H1 (cell line): Measurements from ENCODE around the gene DTX3. TPM values are rescaled to one million over a fixed set of nuclear protein-coding genes. Genes with fewer than 3 reads are reported as not detected.

ENCODE experiments used
- CTCF ChIA-PET: fragments of 300-600 bp; sonication (Branson Sonifier 250); formaldehyde crosslinking; loops from one replicate; lab custom pipeline; 2021; ENCODE audit not compliant: partially characterized antibody; lab: Charles Lee
- POLR2A ChIA-PET: fragments of 300-600 bp; sonication (Branson Sonifier 250); formaldehyde crosslinking; loops from one replicate; lab custom pipeline; 2021; ENCODE audit warnings: inconsistent platforms; ENCODE audit not compliant: partially characterized antibody; lab: Charles Lee
- DNase-seq, 2 experiments: peaks; one replicate each; pipeline versions ENCODE4 v3.0.0 to v3.0.0-alpha.2; 2010 to 2022; ENCODE audit warnings: low spot score in 2 of 2, low read depth in 1 of 2, mixed read lengths in 1 of 2
- FAIRE-seq: peaks from 2 replicates; lab custom pipeline; 2011; peaks lifted over from hg19 to GRCh38; lab: Jason Lieb, UNC
- H2AFZ ChIP-seq: 2 replicates; pipeline ENCODE4 v1.8.1; 2012; ENCODE audit warnings: low read length, inconsistent platforms
- H2AK5ac ChIP-seq: 2 replicates; pipeline ENCODE4 v1.6.1; 2013; ENCODE audit warnings: low read depth, low read length
- H2BK120ac ChIP-seq: replicated peaks from 2 replicates; pipeline ENCODE3; 2013; ENCODE audit warnings: low read depth, low read length, inconsistent platforms
- H2BK12ac ChIP-seq: 2 replicates; pipeline ENCODE4 v1.6.1; 2013; ENCODE audit warnings: low read depth, low read length
- H2BK15ac ChIP-seq: 2 replicates; pipeline ENCODE4 v1.6.1; 2013; ENCODE audit warnings: low read length
- H2BK20ac ChIP-seq: 2 replicates; pipeline ENCODE4 v1.6.1; 2013; ENCODE audit warnings: low read length
- H2BK5ac ChIP-seq: 2 replicates; pipeline ENCODE4 v1.6.1; 2013; ENCODE audit warnings: low read depth, low read length
- H3K14ac ChIP-seq: 2 replicates; pipeline ENCODE4 v1.6.1; 2013; ENCODE audit warnings: inconsistent platforms; ENCODE audit not compliant: insufficient read length
- H3K18ac ChIP-seq: 2 replicates; pipeline ENCODE4 v1.6.1; 2013; ENCODE audit warnings: low read length; ENCODE audit errors: extremely low read depth
- H3K23ac ChIP-seq: 2 replicates; pipeline ENCODE4 v1.6.1; 2013; ENCODE audit warnings: inconsistent platforms; ENCODE audit not compliant: insufficient read length
- H3K23me2 ChIP-seq: 2 replicates; pipeline ENCODE4 v1.6.1; 2013; ENCODE audit warnings: low read depth, low read length
- H3K27ac ChIP-seq: 2 replicates; pipeline ENCODE4 v1.6.1; 2011; ENCODE audit warnings: low read depth, low read length, inconsistent platforms
- H3K27me3 ChIP-seq, 4 experiments: replicated peaks in 1 of 4; 1 replicate in 1 of 4; 2 replicates in 3 of 4; pipeline versions ENCODE4 v1.6.1 to v1.8.1; 2011 to 2013; ENCODE audit warnings: low read length in 3 of 4, mild to moderate bottlenecking in 3 of 4, inconsistent platforms in 2 of 4, mixed read lengths in 2 of 4, moderate library complexity in 1 of 4; ENCODE audit not compliant: control insufficient read depth in 3 of 4, insufficient read depth in 3 of 4; ENCODE audit errors: extremely low read depth in 1 of 4
- H3K36me3 ChIP-seq, 4 experiments: 2 replicates each; pipeline versions ENCODE4 v1.6.1 to v1.8.1; 2011 to 2013; ENCODE audit warnings: mild to moderate bottlenecking in 4 of 4, low read length in 3 of 4, moderate library complexity in 2 of 4, control low read depth in 1 of 4, inconsistent platforms in 1 of 4; ENCODE audit not compliant: insufficient read depth in 4 of 4, control insufficient read depth in 2 of 4
- H3K4ac ChIP-seq: replicated peaks from 2 replicates; pipeline ENCODE3; 2013; ENCODE audit warnings: low read length, low read depth, mixed read lengths, inconsistent platforms; ENCODE audit not compliant: insufficient read length
- H3K4me1 ChIP-seq, 4 experiments: replicated peaks in 1 of 4; 1 replicate in 1 of 4; 2 replicates in 3 of 4; pipeline versions ENCODE4 v1.6.1 to v1.8.1; 2011 to 2013; ENCODE audit warnings: low read length in 3 of 4, inconsistent platforms in 2 of 4, mixed read lengths in 1 of 4; ENCODE audit not compliant: insufficient read depth in 4 of 4, control insufficient read depth in 3 of 4
- H3K4me2 ChIP-seq, 2 experiments: 2 replicates each; pipeline versions ENCODE4 v1.6.1 to v1.8.1; 2011 to 2013; ENCODE audit warnings: low read depth in 2 of 2, low read length in 2 of 2, control low read depth in 1 of 2, inconsistent platforms in 1 of 2, mild to moderate bottlenecking in 1 of 2; ENCODE audit not compliant: insufficient read depth in 1 of 2
- H3K4me3 ChIP-seq, 4 experiments: fragments of 200-600, 300-600 bp in 1 of 4; sonication (generic), shearing (Covaris generic), sonication (Bioruptor Twin) in 1 of 4; 2 replicates each; pipeline versions ENCODE4 v1.5.1 to v1.8.1; 2011 to 2016; ENCODE audit warnings: low read length in 4 of 4, low read depth in 3 of 4, control low read depth in 2 of 4, inconsistent platforms in 2 of 4, mild to moderate bottlenecking in 2 of 4, mixed read lengths in 1 of 4, moderate library complexity in 1 of 4; ENCODE audit not compliant: insufficient read depth in 2 of 4; ENCODE audit errors: extremely low read depth in 1 of 4
- H3K56ac ChIP-seq: replicated peaks from 2 replicates; pipeline ENCODE3; 2013; ENCODE audit warnings: low read depth, mild to moderate bottlenecking, mixed read lengths, low read length, inconsistent platforms; ENCODE audit not compliant: insufficient read length
- H3K79me1 ChIP-seq: 2 replicates; pipeline ENCODE4 v1.6.1; 2013; ENCODE audit warnings: low read depth, low read length, control low read depth
- H3K79me2 ChIP-seq, 2 experiments: 2 replicates each; pipeline versions ENCODE4 v1.6.1 to v1.8.1; 2012 to 2013; ENCODE audit warnings: low read length in 2 of 2, mild to moderate bottlenecking in 2 of 2, inconsistent platforms in 1 of 2; ENCODE audit not compliant: insufficient read depth in 2 of 2, control insufficient read depth in 1 of 2
- H3K9ac ChIP-seq, 4 experiments: replicated peaks in 1 of 4; 1 replicate in 1 of 4; 2 replicates in 3 of 4; pipeline versions ENCODE4 v1.6.1 to v1.8.1; 2011 to 2013; ENCODE audit warnings: low read depth in 3 of 4, low read length in 3 of 4, control low read depth in 2 of 4, mild to moderate bottlenecking in 2 of 4, moderate library complexity in 2 of 4, inconsistent platforms in 1 of 4; ENCODE audit errors: extremely low read depth in 1 of 4
- H3K9me3 ChIP-seq, 2 experiments: 2 replicates each; pipeline versions ENCODE4 v1.6.1 to v1.8.1; 2012 to 2013; ENCODE audit warnings: mild to moderate bottlenecking in 2 of 2, moderate library complexity in 2 of 2, control low read depth in 1 of 2, inconsistent platforms in 1 of 2, low read depth in 1 of 2, low read length in 1 of 2, mixed read lengths in 1 of 2; ENCODE audit not compliant: insufficient read depth in 2 of 2
- H4K20me1 ChIP-seq, 2 experiments: replicated peaks in 1 of 2; 2 replicates each; pipeline versions ENCODE3 to v1.8.1; 2011 to 2013; ENCODE audit warnings: inconsistent platforms in 2 of 2, low read length in 2 of 2, mild to moderate bottlenecking in 1 of 2; ENCODE audit not compliant: insufficient read depth in 2 of 2, control insufficient read depth in 1 of 2
- H4K5ac ChIP-seq: 2 replicates; pipeline ENCODE4 v1.6.1; 2013; ENCODE audit warnings: low read length, low read depth, mixed read lengths, inconsistent platforms; ENCODE audit not compliant: insufficient read length
- H4K8ac ChIP-seq: 2 replicates; pipeline ENCODE4 v1.8.0; 2013; ENCODE audit warnings: mild to moderate bottlenecking, moderate library complexity, low read length, inconsistent platforms; ENCODE audit not compliant: insufficient read depth; ENCODE audit errors: extremely low read depth
- H4K91ac ChIP-seq: replicated peaks from 2 replicates; pipeline ENCODE3; 2013; ENCODE audit warnings: low read length, mixed read lengths, inconsistent platforms; ENCODE audit not compliant: insufficient read length
- ATF2 ChIP-seq: IDR thresholded peaks from 2 replicates; pipeline ENCODE4 v1.6.1; 2012; ENCODE audit warnings: low read length, inconsistent platforms
- CBX5 ChIP-seq: fragments of 300-800, 300-1000 bp; sonication (generic); IDR thresholded peaks from 2 replicates; pipeline ENCODE4 v1.7.1; 2016; ENCODE audit warnings: antibody characterized with exemption, low read length, low read depth
- CTBP2 ChIP-seq: IDR thresholded peaks from 2 replicates; pipeline ENCODE4 v1.7.0; 2011; ENCODE audit warnings: borderline replicate concordance, mild to moderate bottlenecking, moderate library complexity, mixed read lengths, low read length; ENCODE audit not compliant: insufficient read depth, insufficient read length
- EP300 ChIP-seq, 2 experiments: IDR thresholded peaks; 1 replicate in 1 of 2; 2 replicates in 1 of 2; pipeline ENCODE4 v1.6.1; 2011 to 2012; ENCODE audit warnings: low read depth in 2 of 2, low read length in 2 of 2, mild to moderate bottlenecking in 2 of 2, borderline replicate concordance in 1 of 2, inconsistent platforms in 1 of 2, moderate library complexity in 1 of 2
- KDM4A ChIP-seq: IDR thresholded peaks from one replicate; pipeline ENCODE4 v1.7.1; 2012; ENCODE audit warnings: low read depth, mild to moderate bottlenecking, moderate library complexity, low read length, inconsistent platforms; ENCODE audit not compliant: severe bottlenecking
- NRF1 ChIP-seq: IDR thresholded peaks from 2 replicates; pipeline ENCODE4 v1.6.1; 2011; ENCODE audit warnings: mild to moderate bottlenecking, low read depth, low read length, improper control_type of control experiment
- RBBP5 ChIP-seq: IDR thresholded peaks from 2 replicates; pipeline ENCODE4 v1.7.1; 2012; ENCODE audit warnings: low read depth, mild to moderate bottlenecking, inconsistent platforms, low read length, moderate library complexity, borderline replicate concordance
- RFX5 ChIP-seq: IDR thresholded peaks from 2 replicates; pipeline ENCODE4 v1.6.1; 2011; ENCODE audit warnings: low read depth, low read length, improper control_type of control experiment, borderline replicate concordance
- SP1 ChIP-seq: IDR thresholded peaks from 2 replicates; pipeline ENCODE4 v1.6.1; 2011; ENCODE audit warnings: low read depth, low read length
- TEAD4 ChIP-seq: IDR thresholded peaks from 2 replicates; pipeline ENCODE4 v1.6.1; 2012; ENCODE audit warnings: low read depth, low read length, inconsistent platforms, mixed read lengths
- WGBS, 2 experiments: shearing (Covaris generic) in 1 of 2; methylation state at CpG; one replicate each; pipeline versions ENCODE4 v1.1.6 to v1.1.7; 2013 to 2015; ENCODE audit warnings: low lambda C conversion rate in 2 of 2, mixed read lengths in 2 of 2, inconsistent platforms in 1 of 2, low coverage in 1 of 2, missing lambda C conversion rate in 1 of 2; ENCODE audit not compliant: insufficient replicate concordance in 2 of 2, insufficient coverage in 1 of 2, insufficient read length in 1 of 2; ENCODE audit errors: extremely low coverage in 1 of 2, missing lambda C conversion rate in 1 of 2; 5-methylcytosine and 5-hydroxymethylcytosine counted together
- polyA plus RNA-seq, 7 experiments: library from polyadenylated mRNA; depleted of rRNA in 3 of 7; stranded (reverse) in 5 of 7; unstranded in 2 of 7; fragments of >200 nt in 5 of 7; fragments of 200-250 nt in 2 of 7; gene quantifications; 1 replicate in 5 of 7; 2 replicates in 1 of 7; 4 replicates in 1 of 7; pipeline versions ENCODE4 v1.2.1 to v1.2.3, GENCODE V29; 2011 to 2013; ENCODE audit warnings: missing spikeins in 2 of 7, mixed read lengths in 2 of 7
- total RNA-seq: library from RNA; stranded (reverse); fragmentation: NEBNext Ultra II Directional; extraction: Animal tissue kit (Norgen Biotek cat#: 25700); gene quantifications from 2 replicates; pipeline ENCODE4 v1.2.1, GENCODE V29; 2021
- TF ChIP-seq, protein P1 (sequence below): IDR thresholded peaks from 2 replicates; pipeline ENCODE4 v1.6.1; 2011; ENCODE audit warnings: low read depth, mild to moderate bottlenecking, low read length; ENCODE audit not compliant: insufficient read depth

DTX3 gene
- total and polyA plus RNA-seq, 2 of the 8 experiments (the other 6 are each of a cell fraction or from before 2014, with no cell fraction given), result 41.8 to 92.5 TPM

DNA sequence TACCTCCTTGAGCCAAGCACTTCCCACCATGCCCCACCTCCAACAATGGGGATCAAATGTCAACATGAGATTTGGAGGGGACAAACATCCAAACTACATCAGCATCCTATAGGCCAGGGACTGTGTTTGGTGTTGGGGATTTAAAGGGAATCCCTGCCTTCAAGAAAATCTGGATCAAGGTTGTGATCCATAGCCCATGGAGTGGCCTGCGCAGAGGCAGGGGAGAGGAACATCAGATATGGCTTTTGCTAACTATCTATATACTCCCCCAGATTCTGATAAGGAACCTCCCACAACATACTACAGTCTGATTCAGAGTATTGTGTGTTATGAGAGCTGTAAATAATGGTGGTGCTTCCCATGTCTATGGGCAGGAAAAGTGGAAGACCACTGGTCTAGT lies 49.7 kb upstream of the DTX3 start:
- Histone ChIP-seq H3K14ac (no peak overlapping the region), H2BK12ac (no peak overlapping the region), H3K27me3 (no peaks in the 10 kb centered on the region), H3K79me2 (peaks cover 0 to 38% of the 10 kb centered on the region in 2 experiments; a peak in 2 of 4 replicates), H3K4me1 (peaks cover 2 to 15% (median 7%) of the 10 kb centered on the region in 4 experiments; a peak in 6 of 7 replicates), H3K23ac (no peak overlapping the region), H4K20me1 (peaks cover 7 to 9% of the 10 kb centered on the region in 2 experiments), H4K8ac (no peak overlapping the region), H2BK15ac (no peak overlapping the region), H2BK120ac (no peak overlapping the region), H3K27ac (no peak overlapping the region), H3K56ac (no peak overlapping the region), H3K4ac (no peak overlapping the region), H4K91ac (no peak overlapping the region), H3K9me3 (no peaks in the 10 kb centered on the region), H2BK20ac (no peak overlapping the region), H2AFZ (no peak overlapping the region), H3K4me3 (no peak overlapping the region), H3K9ac (no peak overlapping the region), H4K5ac (no peak overlapping the region), H3K4me2 (no peak overlapping the region), H2AK5ac (no peak overlapping the region), H3K18ac (no peak overlapping the region), H3K23me2 (peaks cover 9% of the 10 kb centered on the region), H2BK5ac (no peak overlapping the region), H3K36me3 (no peaks in the 10 kb centered on the region; a peak in 1 of 8 replicates), H3K79me1 (peaks cover 10% of the 10 kb centered on the region)
- 85% methylated on average over 1 of the region's 1 CpG; no CpG with 5 or more reads in 1 of the 2 experiments for WGBS, 2 experiments
- CTCF ChIA-PET, result interaction anchor here (0.7 to 1.0 kb wide), 3 partner anchors 29 to 342 kb away, joined by 3 to 4 read pairs (median 3); no protein-coding TSS in a partner anchor
- FAIRE-seq, result no peak
- no peak for DNase-seq
- POLR2A ChIA-PET, result interaction anchor here (0.7 to 1.1 kb wide), 2 partner anchors 14 to 21 kb away, joined by 3 read pairs; no protein-coding TSS in a partner anchor
- TF ChIP-seq RBBP5, result no peak
- TF ChIP-seq CTBP2, result no peak
- TF ChIP-seq ATF2, result no peak
- no peak for TF ChIP-seq CBX5
- TF ChIP-seq, protein P1, sequence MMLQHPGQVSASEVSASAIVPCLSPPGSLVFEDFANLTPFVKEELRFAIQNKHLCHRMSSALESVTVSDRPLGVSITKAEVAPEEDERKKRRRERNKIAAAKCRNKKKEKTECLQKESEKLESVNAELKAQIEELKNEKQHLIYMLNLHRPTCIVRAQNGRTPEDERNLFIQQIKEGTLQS, result no peak
- no peak for TF ChIP-seq EP300 (IDR thresholded peaks at IDR 0.05; ENCODE audit: borderline replicate concordance in 1 of 2, low read depth in 2 of 2, low read length in 2 of 2)
- no peak for TF ChIP-seq NRF1
- TF ChIP-seq TEAD4, result no peak
- TF ChIP-seq SP1, result no peak
- no peak for TF ChIP-seq RFX5
- no peak for TF ChIP-seq KDM4A
